ENCODE measurements around the gene APBA2.

Gene APBA2

DNA sequence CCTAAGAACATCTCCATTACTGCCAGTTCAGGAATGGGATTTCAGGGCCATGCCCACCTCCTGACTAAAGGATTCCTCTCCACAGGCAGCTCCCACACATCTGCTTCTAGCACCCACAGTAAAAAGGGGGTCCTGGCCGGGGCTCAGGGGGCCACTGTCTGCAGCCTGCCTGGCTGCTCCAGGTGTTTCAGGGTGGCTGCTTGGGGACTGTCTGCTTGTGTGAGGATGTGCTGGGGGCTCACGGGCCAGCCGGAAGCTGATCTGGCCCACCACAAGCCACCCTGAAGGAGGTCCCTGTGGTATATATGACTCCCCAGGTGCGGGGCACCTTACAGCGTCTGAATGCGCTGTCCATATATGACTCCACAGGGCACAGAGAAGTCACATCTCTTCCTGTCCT is 248.5 kb downstream of the APBA2 start:
- H3K36me3 ChIP-seq (ENCODE audit: control insufficient read depth in 1 of 2, insufficient read depth in 2 of 2, low read length in 2 of 2), result no peaks in the 10 kb centered on the region
- no peaks in the 10 kb centered on the region for H3K27me3 ChIP-seq (ENCODE audit: control insufficient read depth in 1 of 2, insufficient read depth in 2 of 2, low read length in 2 of 2)
- H3K4me3 ChIP-seq (ENCODE audit: low read depth in 1 of 2, low read length in 2 of 2), result no peak overlapping the region
- H3K9me3 ChIP-seq (ENCODE audit: control insufficient read depth in 1 of 2, low read length in 2 of 2), result no peaks in the 10 kb centered on the region
- H3K27ac ChIP-seq (ENCODE audit: low read depth, low read length), result no peak overlapping the region
- H3K9ac ChIP-seq (ENCODE audit: low read depth in 1 of 2, low read length in 2 of 2), result no peak overlapping the region
- H3K4me1 ChIP-seq (ENCODE audit: control insufficient read depth in 1 of 2, insufficient read depth in 2 of 2, low read length in 2 of 2), result no peaks in the 10 kb centered on the region

DNA sequence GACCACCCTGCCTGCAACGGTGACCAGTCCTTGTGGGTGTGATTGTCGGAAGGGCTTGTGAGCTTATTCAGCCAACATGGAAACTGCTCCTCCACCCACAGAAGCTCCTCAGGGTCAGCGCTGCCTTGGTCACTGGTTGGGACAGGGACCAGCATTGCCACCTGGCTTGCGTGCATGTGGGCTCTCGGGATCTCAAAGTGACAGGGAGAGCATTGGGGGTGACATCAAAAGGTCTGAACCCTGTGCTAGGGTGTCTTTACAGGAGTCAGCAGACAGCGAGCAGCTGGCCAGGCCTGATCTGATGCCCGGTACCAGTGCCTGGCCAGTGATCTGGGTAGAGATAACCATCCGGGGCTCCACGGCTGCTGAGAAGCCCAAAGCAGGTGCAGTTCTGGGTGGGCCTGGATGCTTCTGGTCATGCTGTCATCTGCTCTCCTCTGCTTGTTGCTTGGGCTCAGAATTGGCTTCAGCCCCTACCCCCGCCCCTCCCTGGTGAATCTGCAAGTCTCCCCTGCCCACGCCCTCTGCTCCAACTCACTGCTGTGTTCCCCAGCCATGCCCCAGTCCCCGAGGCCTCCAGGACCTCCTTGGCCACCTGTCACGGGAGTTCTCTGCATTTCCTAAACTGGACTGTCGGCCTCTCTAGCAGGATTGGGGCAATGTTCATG is 249.0 kb downstream of the APBA2 start:
- Histone ChIP-seq H3K4me1 (ENCODE audit: control insufficient read depth in 1 of 2, insufficient read depth in 2 of 2, low read length in 2 of 2) (no peaks in the 10 kb centered on the region), H3K27me3 (ENCODE audit: control insufficient read depth in 1 of 2, insufficient read depth in 2 of 2, low read length in 2 of 2) (no peaks in the 10 kb centered on the region), H3K9me3 (ENCODE audit: control insufficient read depth in 1 of 2, low read length in 2 of 2) (no peaks in the 10 kb centered on the region), H3K9ac (ENCODE audit: low read depth in 1 of 2, low read length in 2 of 2) (no peak overlapping the region), H3K4me3 (ENCODE audit: low read depth in 1 of 2, low read length in 2 of 2) (no peak overlapping the region), H3K36me3 (ENCODE audit: control insufficient read depth in 1 of 2, insufficient read depth in 2 of 2, low read length in 2 of 2) (no peaks in the 10 kb centered on the region), H3K27ac (ENCODE audit: low read depth, low read length) (no peak overlapping the region)

DNA sequence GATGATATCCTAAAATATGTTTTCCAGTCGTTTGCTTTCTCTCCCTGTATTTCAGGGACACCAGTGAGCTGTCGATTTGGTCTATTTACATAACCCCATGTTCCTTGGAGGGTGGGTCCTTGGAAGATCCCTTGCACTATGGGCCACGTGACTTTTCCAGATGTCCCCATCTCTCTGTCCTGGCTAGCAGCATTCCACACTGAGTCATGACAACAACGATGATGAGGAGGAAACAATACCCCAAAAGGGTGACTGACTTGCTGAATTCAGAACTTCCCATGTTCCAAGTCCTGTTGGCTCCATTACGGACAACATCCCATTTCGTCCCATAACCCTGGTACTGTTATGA is 249.5 kb downstream of the APBA2 start:
- Histone ChIP-seq H3K9ac (ENCODE audit: low read depth in 1 of 2, low read length in 2 of 2) (no peak overlapping the region), H3K27ac (ENCODE audit: low read depth, low read length) (no peak overlapping the region), H3K9me3 (ENCODE audit: control insufficient read depth in 1 of 2, low read length in 2 of 2) (no peaks in the 10 kb centered on the region), H3K27me3 (ENCODE audit: control insufficient read depth in 1 of 2, insufficient read depth in 2 of 2, low read length in 2 of 2) (peaks cover 0 to 2% of the 10 kb centered on the region in 2 donors), H3K4me1 (ENCODE audit: control insufficient read depth in 1 of 2, insufficient read depth in 2 of 2, low read length in 2 of 2) (peaks cover 0 to 5% of the 10 kb centered on the region in 2 donors), H3K36me3 (ENCODE audit: control insufficient read depth in 1 of 2, insufficient read depth in 2 of 2, low read length in 2 of 2) (no peaks in the 10 kb centered on the region), H3K4me3 (ENCODE audit: low read depth in 1 of 2, low read length in 2 of 2) (no peak overlapping the region)

DNA sequence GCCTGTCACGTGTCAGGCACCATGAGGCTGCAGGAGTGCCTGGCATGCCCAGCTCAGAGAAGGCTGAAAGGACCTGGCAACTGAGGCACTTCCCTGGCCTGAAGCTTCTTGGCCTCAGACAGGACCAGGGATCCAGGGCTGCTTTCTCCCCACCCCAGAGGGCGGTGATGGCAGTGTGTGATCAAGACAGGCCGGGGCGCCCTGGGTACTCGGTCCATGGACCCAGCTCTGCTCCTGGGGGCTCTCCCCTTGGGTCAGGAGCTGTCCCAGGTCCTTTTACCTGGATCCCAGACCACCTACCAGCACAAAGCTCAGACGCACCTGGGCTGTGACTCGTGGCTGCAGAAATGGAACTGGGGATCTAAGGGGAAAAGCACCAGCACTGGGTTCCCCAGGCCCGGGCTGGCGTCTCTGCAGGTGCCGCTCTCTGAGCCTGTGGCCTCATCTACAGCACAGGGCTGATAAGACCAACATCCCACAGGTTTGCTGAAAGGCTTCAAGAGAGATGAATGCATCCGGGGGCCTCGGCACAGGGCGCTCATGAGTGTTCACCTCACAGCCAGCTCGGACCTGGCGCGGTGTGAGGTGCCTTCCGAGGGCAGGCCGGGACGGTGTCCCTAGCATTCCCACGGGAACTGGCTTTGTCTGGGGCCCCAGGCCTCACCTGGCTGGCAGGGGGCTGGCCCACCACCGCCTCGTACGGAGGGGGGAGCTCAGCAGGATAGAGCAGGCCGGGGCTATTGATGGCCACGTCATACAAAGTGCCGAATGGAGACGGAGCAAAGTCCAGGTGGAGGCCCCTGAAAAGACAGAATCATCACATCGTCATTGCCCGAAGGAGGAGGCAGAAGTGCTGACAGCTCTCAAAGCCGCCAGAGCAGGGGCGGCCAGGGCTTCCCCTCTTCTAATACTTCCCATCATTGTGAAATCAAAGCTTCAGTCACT is 250.2 kb downstream of the APBA2 start:
- H3K4me3 ChIP-seq (ENCODE audit: low read depth in 1 of 2, low read length in 2 of 2), result no peak overlapping the region
- H3K9ac ChIP-seq (ENCODE audit: low read depth in 1 of 2, low read length in 2 of 2), result no peak overlapping the region
- peaks cover 0 to 5% of the 10 kb centered on the region in 2 donors for H3K4me1 ChIP-seq (ENCODE audit: control insufficient read depth in 1 of 2, insufficient read depth in 2 of 2, low read length in 2 of 2)
- H3K27me3 ChIP-seq (ENCODE audit: control insufficient read depth in 1 of 2, insufficient read depth in 2 of 2, low read length in 2 of 2), result peaks cover 0 to 6% of the 10 kb centered on the region in 2 donors
- H3K9me3 ChIP-seq (ENCODE audit: control insufficient read depth in 1 of 2, low read length in 2 of 2), result no peaks in the 10 kb centered on the region
- no peak overlapping the region for H3K27ac ChIP-seq (ENCODE audit: low read depth, low read length)
- no peaks in the 10 kb centered on the region for H3K36me3 ChIP-seq (ENCODE audit: control insufficient read depth in 1 of 2, insufficient read depth in 2 of 2, low read length in 2 of 2)

DNA sequence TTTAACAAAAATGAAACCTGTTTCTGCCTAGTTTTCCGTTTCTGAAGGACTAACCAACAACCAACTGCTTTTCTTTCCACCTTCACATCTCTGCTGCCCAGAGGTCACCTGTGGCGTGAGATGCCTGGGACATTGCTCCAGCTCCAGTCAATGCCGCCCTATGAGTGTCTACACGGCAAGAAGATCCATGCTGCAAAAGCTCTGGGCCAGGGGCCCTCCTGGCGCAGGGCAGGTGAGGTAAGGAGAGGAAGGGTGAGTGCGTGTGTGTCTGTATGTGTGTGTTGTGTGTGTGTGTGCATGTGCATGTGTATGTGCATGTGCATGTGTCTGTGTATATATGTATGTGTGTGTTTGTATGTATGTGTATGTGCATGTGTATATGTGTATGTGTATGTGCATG is 252.5 kb downstream of the APBA2 start:
- peaks cover 0 to 9% of the 10 kb centered on the region in 2 donors for H3K27me3 ChIP-seq (ENCODE audit: control insufficient read depth in 1 of 2, insufficient read depth in 2 of 2, low read length in 2 of 2)
- H3K4me1 ChIP-seq (ENCODE audit: control insufficient read depth in 1 of 2, insufficient read depth in 2 of 2, low read length in 2 of 2), result peaks cover 0 to 5% of the 10 kb centered on the region in 2 donors
- no peak overlapping the region for H3K4me3 ChIP-seq (ENCODE audit: low read depth in 1 of 2, low read length in 2 of 2)
- no peak overlapping the region for H3K9ac ChIP-seq (ENCODE audit: low read depth in 1 of 2, low read length in 2 of 2)
- no peaks in the 10 kb centered on the region for H3K36me3 ChIP-seq (ENCODE audit: control insufficient read depth in 1 of 2, insufficient read depth in 2 of 2, low read length in 2 of 2)
- H3K9me3 ChIP-seq (ENCODE audit: control insufficient read depth in 1 of 2, low read length in 2 of 2), result no peaks in the 10 kb centered on the region
- H3K27ac ChIP-seq (ENCODE audit: low read depth, low read length), result no peak overlapping the region

DNA sequence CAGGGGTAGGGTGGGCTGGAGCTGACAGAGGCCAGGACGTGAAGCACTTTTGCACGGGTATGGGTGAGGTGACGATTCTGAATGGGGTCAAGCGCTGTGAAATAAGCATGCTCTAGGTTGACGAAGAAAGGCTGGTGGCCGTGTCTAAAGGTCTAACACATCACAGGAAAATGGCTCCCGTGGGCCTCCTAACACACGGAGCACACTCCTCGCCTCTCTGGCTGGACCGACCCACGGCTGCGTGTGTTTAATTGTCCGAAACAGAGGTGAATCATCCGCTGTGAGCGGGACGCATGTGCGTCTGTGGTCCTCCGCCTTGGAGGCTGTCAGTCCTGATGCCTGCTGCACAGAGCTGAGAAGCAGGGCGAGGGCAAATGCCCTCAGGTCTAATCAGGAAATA is 253.3 kb downstream of the APBA2 start:
- H3K27me3 ChIP-seq (ENCODE audit: control insufficient read depth in 1 of 2, insufficient read depth in 2 of 2, low read length in 2 of 2), result peaks cover 0 to 9% of the 10 kb centered on the region in 2 donors
- H3K9me3 ChIP-seq (ENCODE audit: control insufficient read depth in 1 of 2, low read length in 2 of 2), result no peaks in the 10 kb centered on the region
- no peak overlapping the region for H3K4me3 ChIP-seq (ENCODE audit: low read depth in 1 of 2, low read length in 2 of 2)
- peaks cover 0 to 5% of the 10 kb centered on the region in 2 donors for H3K4me1 ChIP-seq (ENCODE audit: control insufficient read depth in 1 of 2, insufficient read depth in 2 of 2, low read length in 2 of 2)
- no peak overlapping the region for H3K27ac ChIP-seq (ENCODE audit: low read depth, low read length)
- H3K9ac ChIP-seq (ENCODE audit: low read depth in 1 of 2, low read length in 2 of 2), result no peak overlapping the region
- no peaks in the 10 kb centered on the region for H3K36me3 ChIP-seq (ENCODE audit: control insufficient read depth in 1 of 2, insufficient read depth in 2 of 2, low read length in 2 of 2)

DNA sequence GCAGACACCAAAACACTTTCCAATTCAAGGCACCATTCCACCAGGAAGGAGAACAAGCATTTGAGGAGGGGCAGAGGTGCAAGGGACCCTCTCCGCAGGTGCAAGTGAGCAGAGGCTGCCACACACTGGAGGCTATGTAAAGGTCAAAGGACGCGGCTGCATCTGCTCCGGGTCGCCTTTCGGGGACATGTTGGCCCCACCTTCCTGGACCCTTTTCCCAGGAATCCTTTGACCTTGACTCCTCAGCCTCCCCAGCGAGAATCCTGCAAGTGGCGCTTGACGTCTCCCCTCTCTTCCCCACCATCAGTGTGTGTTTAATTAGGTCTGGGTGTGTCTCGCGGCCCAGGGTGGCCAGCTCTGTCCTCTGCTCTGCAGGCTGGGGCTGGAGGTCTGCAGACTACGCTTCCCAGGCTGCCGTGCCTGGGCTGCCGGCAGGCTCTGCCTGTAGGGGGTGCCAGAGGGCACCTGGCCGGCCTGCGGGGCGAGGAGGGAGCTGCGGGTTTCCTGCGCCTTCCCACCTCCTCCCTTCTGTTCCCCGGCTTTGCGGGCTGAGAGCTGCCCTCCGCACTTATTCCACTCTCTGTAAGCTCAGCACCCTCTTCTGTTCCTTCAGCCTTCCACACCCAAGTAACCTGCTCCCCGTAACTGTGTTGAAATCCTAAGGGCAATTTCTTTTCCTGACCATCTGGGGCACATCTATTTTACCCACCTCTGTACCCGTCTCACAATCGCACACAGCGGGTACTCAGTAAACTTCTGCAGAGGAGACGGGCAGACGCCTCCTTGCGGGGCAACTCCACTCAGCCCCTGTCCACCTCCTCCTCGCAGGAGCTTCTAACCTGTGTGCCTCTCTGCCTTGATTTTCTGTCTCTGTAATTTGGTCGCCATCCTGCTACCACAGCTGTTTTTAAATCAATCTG is 254.0 kb downstream of the APBA2 start:
- Histone ChIP-seq H3K4me1 (ENCODE audit: control insufficient read depth in 1 of 2, insufficient read depth in 2 of 2, low read length in 2 of 2) (peaks cover 0 to 5% of the 10 kb centered on the region in 2 donors), H3K27me3 (ENCODE audit: control insufficient read depth in 1 of 2, insufficient read depth in 2 of 2, low read length in 2 of 2) (peaks cover 0 to 9% of the 10 kb centered on the region in 2 donors), H3K27ac (ENCODE audit: low read depth, low read length) (no peak overlapping the region), H3K9ac (ENCODE audit: low read depth in 1 of 2, low read length in 2 of 2) (no peak overlapping the region), H3K4me3 (ENCODE audit: low read depth in 1 of 2, low read length in 2 of 2) (peak overlapping the region in 1 of 2 donors; percentile 43), H3K9me3 (ENCODE audit: control insufficient read depth in 1 of 2, low read length in 2 of 2) (no peaks in the 10 kb centered on the region), H3K36me3 (ENCODE audit: control insufficient read depth in 1 of 2, insufficient read depth in 2 of 2, low read length in 2 of 2) (no peaks in the 10 kb centered on the region)

DNA sequence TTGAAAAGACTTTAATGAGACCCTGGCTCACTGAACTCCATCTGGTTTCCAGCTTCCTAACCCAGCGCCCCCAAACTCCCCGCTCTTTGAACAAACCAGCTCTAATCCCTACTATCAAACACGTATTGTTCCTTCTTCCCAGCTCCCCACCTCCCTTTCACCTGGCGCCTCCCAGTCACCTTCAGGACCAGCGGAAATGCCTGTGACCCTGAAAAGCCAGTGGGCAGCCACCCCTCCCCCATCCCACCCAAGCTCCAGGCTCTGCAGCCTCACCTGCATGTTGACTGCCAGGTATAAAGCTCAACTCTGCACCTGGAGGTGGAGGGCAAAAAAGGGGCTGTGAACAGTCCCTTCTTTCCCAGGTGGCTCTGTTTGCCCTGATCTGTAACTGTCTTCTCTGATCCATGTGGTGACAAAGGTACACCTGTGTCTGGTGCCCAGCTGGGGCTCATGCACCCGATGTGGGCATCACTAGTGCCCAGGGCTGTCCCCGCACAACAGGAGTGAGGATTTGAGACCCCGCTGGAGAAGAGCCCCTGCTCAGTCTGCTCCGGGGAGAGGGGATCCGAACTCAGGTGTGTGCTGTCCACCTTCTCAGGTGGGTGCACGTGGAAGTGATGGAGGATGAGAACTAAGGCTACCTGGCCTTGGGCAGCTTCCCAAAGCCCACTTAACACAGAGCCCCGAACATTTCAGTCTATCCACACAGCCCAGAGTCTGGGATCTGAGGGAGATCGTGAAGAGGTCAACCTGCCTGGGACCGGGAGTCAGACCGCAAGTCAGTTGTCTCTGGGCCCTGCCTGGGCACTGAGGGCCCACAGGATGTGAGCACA is 254.9 kb downstream of the APBA2 start:
- H3K36me3 ChIP-seq (ENCODE audit: control insufficient read depth in 1 of 2, insufficient read depth in 2 of 2, low read length in 2 of 2), result no peaks in the 10 kb centered on the region
- H3K9ac ChIP-seq (ENCODE audit: low read depth in 1 of 2, low read length in 2 of 2), result no peak overlapping the region
- no peak overlapping the region for H3K4me3 ChIP-seq (ENCODE audit: low read depth in 1 of 2, low read length in 2 of 2)
- peaks cover 0 to 9% of the 10 kb centered on the region in 2 donors for H3K27me3 ChIP-seq (ENCODE audit: control insufficient read depth in 1 of 2, insufficient read depth in 2 of 2, low read length in 2 of 2)
- no peaks in the 10 kb centered on the region for H3K9me3 ChIP-seq (ENCODE audit: control insufficient read depth in 1 of 2, low read length in 2 of 2)
- H3K27ac ChIP-seq (ENCODE audit: low read depth, low read length), result no peak overlapping the region
- peaks cover 0 to 5% of the 10 kb centered on the region in 2 donors for H3K4me1 ChIP-seq (ENCODE audit: control insufficient read depth in 1 of 2, insufficient read depth in 2 of 2, low read length in 2 of 2)

DNA sequence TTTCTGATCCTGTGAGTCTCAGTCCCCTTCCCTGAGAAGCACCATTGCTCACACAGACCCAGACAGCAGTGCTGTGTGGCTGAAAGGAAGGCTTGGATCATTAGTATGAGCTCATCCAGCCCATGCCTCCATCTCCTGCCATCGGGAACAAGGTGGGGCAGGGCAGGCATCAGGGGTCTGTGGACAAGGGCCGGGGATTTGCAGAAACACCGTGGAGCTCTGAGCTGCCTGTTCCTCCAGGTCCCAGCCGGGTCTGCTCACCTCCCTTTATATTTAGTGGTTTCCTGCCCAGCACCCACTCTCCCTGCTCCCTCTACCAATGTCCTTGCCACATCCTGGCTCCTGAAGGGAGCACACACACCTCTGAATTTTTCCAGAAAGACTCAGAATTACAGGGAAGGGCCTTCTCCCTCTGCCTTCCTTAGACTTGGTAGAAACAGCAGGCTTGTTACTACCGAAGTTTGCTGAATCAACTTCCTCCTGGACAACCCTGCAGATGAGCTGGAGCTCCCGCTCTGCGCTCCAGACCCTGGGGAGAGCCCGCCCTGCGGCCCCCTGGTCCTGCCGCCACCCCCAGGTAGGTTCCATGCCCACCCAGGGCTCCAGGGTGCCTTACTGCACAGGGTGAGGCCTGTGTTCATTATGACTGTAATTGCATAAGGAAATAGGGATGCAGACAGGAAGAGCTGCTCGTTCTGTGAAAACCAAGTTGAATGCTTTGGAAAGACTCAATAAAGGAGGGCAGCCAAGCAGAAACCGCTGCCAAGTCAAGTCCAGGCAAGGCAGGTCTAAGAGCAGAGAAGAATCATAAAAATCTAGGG is 255.7 kb downstream of the APBA2 start:
- H3K9me3 ChIP-seq (ENCODE audit: control insufficient read depth in 1 of 2, low read length in 2 of 2), result no peaks in the 10 kb centered on the region
- H3K36me3 ChIP-seq (ENCODE audit: control insufficient read depth in 1 of 2, insufficient read depth in 2 of 2, low read length in 2 of 2), result no peaks in the 10 kb centered on the region
- H3K9ac ChIP-seq (ENCODE audit: low read depth in 1 of 2, low read length in 2 of 2), result no peak overlapping the region
- no peak overlapping the region for H3K27ac ChIP-seq (ENCODE audit: low read depth, low read length)
- H3K27me3 ChIP-seq (ENCODE audit: control insufficient read depth in 1 of 2, insufficient read depth in 2 of 2, low read length in 2 of 2), result peaks cover 0 to 9% of the 10 kb centered on the region in 2 donors
- H3K4me1 ChIP-seq (ENCODE audit: control insufficient read depth in 1 of 2, insufficient read depth in 2 of 2, low read length in 2 of 2), result peaks cover 0 to 5% of the 10 kb centered on the region in 2 donors
- H3K4me3 ChIP-seq (ENCODE audit: low read depth in 1 of 2, low read length in 2 of 2), result no peak overlapping the region
